GM12875 (cell line): Measurements from ENCODE around the gene TP53I13.

Source experiments
- H3K4me3 ChIP-seq: one replicate; pipeline ENCODE4 v1.5.1; 2011; ENCODE audit warnings: low read depth, low read length, control low read depth
- CTCF ChIP-seq: IDR thresholded peaks from 2 replicates; pipeline ENCODE4 v1.5.1; 2011; ENCODE audit warnings: low read depth, mild to moderate bottlenecking, control low read depth, inconsistent platforms, low read length, moderate library complexity, borderline replicate concordance; ENCODE audit not compliant: insufficient read depth

Gene TP53I13

GRCh38 chr17:29618272-29619065 lies 50.0 kb downstream of the TP53I13 start:
- no peak for TF ChIP-seq CTCF
- H3K4me3 ChIP-seq = peak overlapping the region; percentile 54

- H3K4me3 ChIP-seq = no peak overlapping the region
- peak; percentile 26; the same call in 1 of the 2 replicates for TF ChIP-seq CTCF
Observed at GRCh38 chr17:29619251-29619650, 50.8 kb downstream of the TP53I13 start.

- no peak for TF ChIP-seq CTCF
- H3K4me3 ChIP-seq = no peak overlapping the region
Observed at GRCh38 chr17:29620271-29620670, 51.8 kb downstream of the TP53I13 start.

GRCh38 chr17:29620779-29621500 lies 52.4 kb downstream of the TP53I13 start:
- TF ChIP-seq CTCF = no peak
- no peak overlapping the region for H3K4me3 ChIP-seq

- no peak overlapping the region for H3K4me3 ChIP-seq
- no peak for TF ChIP-seq CTCF
Observed at GRCh38 chr17:29621751-29622194, 53.3 kb downstream of the TP53I13 start.
